Thymus (tissue), 14 donors: Measurements from ENCODE around the gene MAGI3. TPM values are rescaled to one million over a fixed set of nuclear protein-coding genes. Genes with fewer than 3 reads are reported as not detected.

Source experiments
- DNase-seq, 9 donors: peaks; one replicate each; pipeline ENCODE4 v3.0.0-alpha.2; 2013; ENCODE audit warnings: low spot score in 9 of 9, low read depth in 6 of 9, missing footprints in 1 of 9
- H3K27ac ChIP-seq, 2 donors: one replicate each; pipeline ENCODE4 v1.5.1; 2013; ENCODE audit warnings: control low read depth in 1 of 2, low read depth in 1 of 2, low read length in 1 of 2, mild to moderate bottlenecking in 1 of 2, moderate library complexity in 1 of 2
- H3K27me3 ChIP-seq, 2 donors: one replicate each; pipeline ENCODE4 v1.5.1; 2013; ENCODE audit warnings: low read length in 1 of 2; ENCODE audit not compliant: control insufficient read depth in 2 of 2, insufficient read depth in 1 of 2
- H3K36me3 ChIP-seq, 2 donors: one replicate each; pipeline ENCODE4 v1.5.1; 2013; ENCODE audit warnings: low read length in 1 of 2, mild to moderate bottlenecking in 1 of 2, moderate library complexity in 1 of 2; ENCODE audit not compliant: control insufficient read depth in 2 of 2, insufficient read depth in 2 of 2
- H3K4me1 ChIP-seq, 2 donors: one replicate each; pipeline ENCODE4 v1.5.1; 2013; ENCODE audit warnings: low read length in 2 of 2; ENCODE audit not compliant: control insufficient read depth in 2 of 2, insufficient read depth in 2 of 2
- H3K4me3 ChIP-seq, 2 donors: one replicate each; pipeline ENCODE4 v1.5.1; 2013; ENCODE audit warnings: low read length in 2 of 2, control low read depth in 1 of 2, mild to moderate bottlenecking in 1 of 2
- H3K9me3 ChIP-seq, 2 donors: one replicate each; pipeline ENCODE4 v1.5.1; 2013; ENCODE audit warnings: low read length in 1 of 2, mild to moderate bottlenecking in 1 of 2; ENCODE audit not compliant: control insufficient read depth in 2 of 2, insufficient read depth in 1 of 2
- WGBS: extraction: QIAGEN DNeasy Blood & Tissue Kit; methylation state at CpG from one replicate; pipeline ENCODE4 v1.1.7; 2013; 5-methylcytosine and 5-hydroxymethylcytosine counted together
- long read RNA-seq, 10 donors: transcript quantifications; one replicate each; lab custom pipeline, GENCODE V29; 2026
- polyA plus RNA-seq: library from polyadenylated mRNA; stranded (reverse); fragments of 200-250 nt; gene quantifications from one replicate; pipeline ENCODE4 v1.2.3, GENCODE V29; 2013
- total RNA-seq: library from RNA; stranded (reverse); fragments of 120-200 nt; gene quantifications from one replicate; pipeline ENCODE4 v1.2.4, GENCODE V29; 2013
- donor health status: healthy.

MAGI3 gene
- 6.5 TPM for total RNA-seq
- 4.6 TPM for polyA plus RNA-seq
- long read RNA-seq, donor 1, result 0 reads
- long read RNA-seq, donor 2, full-length matches to known transcripts, result 3 of 3 reads
- long read RNA-seq, donor 2, partial matches to known transcripts, result 0 of 3 reads
- long read RNA-seq, donor 2, other reads (novel, unspliced or antisense), result 0 of 3 reads
- long read RNA-seq, donor 3, partial matches to known transcripts, result 0 of 1 reads
- long read RNA-seq, donor 3, other reads (novel, unspliced or antisense), result 0 of 1 reads
- long read RNA-seq, donor 4, full-length matches to known transcripts, result 1 of 1 reads
- long read RNA-seq, donor 4, partial matches to known transcripts, result 0 of 1 reads
- long read RNA-seq, donor 4, other reads (novel, unspliced or antisense), result 0 of 1 reads
- long read RNA-seq, donor 5, partial matches to known transcripts, result 0 of 3 reads
- long read RNA-seq, donor 5, other reads (novel, unspliced or antisense), result 0 of 3 reads
- long read RNA-seq, donor 6, full-length matches to known transcripts, result 1 of 1 reads
- long read RNA-seq, donor 6, partial matches to known transcripts, result 0 of 1 reads
- long read RNA-seq, donor 6, other reads (novel, unspliced or antisense), result 0 of 1 reads
- long read RNA-seq, donor 7, result 0 reads
- long read RNA-seq, donor 8, result 0 reads
- long read RNA-seq, donor 9, partial matches to known transcripts, result 0 of 1 reads
- long read RNA-seq, donor 9, other reads (novel, unspliced or antisense), result 0 of 1 reads
- long read RNA-seq, donor 10, partial matches to known transcripts, result 13 of 14 reads
- long read RNA-seq, donor 10, other reads (novel, unspliced or antisense), result 0 of 14 reads

GRCh38 chr1:113389953-113390834, at the start of gene MAGI3:
Gene MAGI3, plus strand, starts transcription at chr1:113390515. Its CDS starts 519 bp downstream, at chr1:113391034.
- H3K4me3 ChIP-seq, result peak within 1 kb of the TSS; percentile 68 to 89
- H3K4me1 ChIP-seq, result peaks cover 7 to 16% of the 10 kb centered on the region in 2 donors
- H3K27ac ChIP-seq, result peak within 1 kb of the TSS; percentile 68 to 77
- no peaks in the 10 kb centered on the region for H3K36me3 ChIP-seq
- peak; percentile 81 to 97 (median 93) for DNase-seq
- peaks cover 10 to 14% of the 10 kb centered on the region in 2 donors for H3K27me3 ChIP-seq
- WGBS, result under 1% methylated on average over 89 of the region's 89 CpGs
- H3K9me3 ChIP-seq, result peaks cover 0 to 1% of the 10 kb centered on the region in 2 donors

GRCh38 chr1:113353580-113353979, 36.7 kb upstream of the MAGI3 start:
- Histone ChIP-seq H3K4me1 (no peaks in the 10 kb centered on the region), H3K9me3 (no peaks in the 10 kb centered on the region), H3K27ac (no peak overlapping the region), H3K4me3 (no peak overlapping the region), H3K36me3 (no peaks in the 10 kb centered on the region), H3K27me3 (no peaks in the 10 kb centered on the region)
- no peak for DNase-seq
- 70% methylated on average over 2 of the region's 2 CpGs for WGBS

GRCh38 chr1:113363935-113364334, 26.4 kb upstream of the MAGI3 start:
- Histone ChIP-seq H3K9me3 (no peaks in the 10 kb centered on the region), H3K4me1 (peaks cover 0 to under 1% of the 10 kb centered on the region in 2 donors), H3K4me3 (no peak overlapping the region), H3K27ac (no peak overlapping the region), H3K27me3 (no peaks in the 10 kb centered on the region), H3K36me3 (no peaks in the 10 kb centered on the region)
- 82% methylated on average over 3 of the region's 3 CpGs for WGBS
- no peak for DNase-seq

- peaks cover 0 to 2% of the 10 kb centered on the region in 2 donors for H3K4me1 ChIP-seq
- no peaks in the 10 kb centered on the region for H3K36me3 ChIP-seq
- peak in 2 of 9 donors; percentile 15 to 43 for DNase-seq
- H3K27me3 ChIP-seq, result no peaks in the 10 kb centered on the region
- H3K27ac ChIP-seq, result no peak overlapping the region
- H3K4me3 ChIP-seq, result no peak overlapping the region
- H3K9me3 ChIP-seq, result no peaks in the 10 kb centered on the region
These were observed 21.3 kb upstream of the MAGI3 start for GRCh38 chr1:113369040-113369439.

- DNase-seq, result peak in 1 of 9 donors; percentile 11
- no peaks in the 10 kb centered on the region for H3K9me3 ChIP-seq
- no peak overlapping the region for H3K27ac ChIP-seq
- H3K4me3 ChIP-seq, result no peak overlapping the region
- no peaks in the 10 kb centered on the region for H3K27me3 ChIP-seq
- H3K36me3 ChIP-seq, result no peaks in the 10 kb centered on the region
- H3K4me1 ChIP-seq, result peaks cover 0 to 2% of the 10 kb centered on the region in 2 donors
- WGBS, result 86% methylated on average over 1 of the region's 1 CpG
These were observed 20.6 kb upstream of the MAGI3 start for GRCh38 chr1:113369699-113370098.

GRCh38 chr1:113370868-113371267, 19.4 kb upstream of the MAGI3 start:
- 96% methylated on average over 3 of the region's 3 CpGs for WGBS
- Histone ChIP-seq H3K27me3 (no peaks in the 10 kb centered on the region), H3K27ac (no peak overlapping the region), H3K4me1 (peaks cover 0 to 2% of the 10 kb centered on the region in 2 donors), H3K9me3 (no peaks in the 10 kb centered on the region), H3K36me3 (no peaks in the 10 kb centered on the region), H3K4me3 (no peak overlapping the region)
- no peak for DNase-seq

DNA sequence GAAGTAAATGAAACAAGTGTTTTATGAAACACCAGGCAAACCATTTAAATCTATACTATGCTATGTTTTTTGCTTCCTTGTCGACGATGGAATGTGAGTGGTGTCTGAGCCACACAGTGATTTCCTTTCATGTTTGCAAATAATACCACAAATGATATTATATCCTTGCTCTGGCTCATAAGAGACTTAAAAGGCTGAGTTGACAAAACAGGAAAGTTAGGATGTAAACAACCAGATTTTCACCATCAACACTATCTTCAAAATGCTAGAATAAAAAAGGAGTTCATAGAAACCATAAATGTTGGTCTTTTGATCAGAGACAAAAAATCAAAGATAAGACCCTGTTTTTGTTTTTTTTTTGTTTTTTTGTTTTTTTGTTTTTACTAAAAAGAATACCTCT, 17.8 kb upstream of the MAGI3 start:
- no peaks in the 10 kb centered on the region for H3K36me3 ChIP-seq
- no peak overlapping the region for H3K27ac ChIP-seq
- 90% methylated on average over 2 of the region's 2 CpGs for WGBS
- DNase-seq, result no peak
- no peak overlapping the region for H3K4me3 ChIP-seq
- no peaks in the 10 kb centered on the region for H3K27me3 ChIP-seq
- peaks cover 0 to 2% of the 10 kb centered on the region in 2 donors for H3K4me1 ChIP-seq
- H3K9me3 ChIP-seq, result no peaks in the 10 kb centered on the region

DNA sequence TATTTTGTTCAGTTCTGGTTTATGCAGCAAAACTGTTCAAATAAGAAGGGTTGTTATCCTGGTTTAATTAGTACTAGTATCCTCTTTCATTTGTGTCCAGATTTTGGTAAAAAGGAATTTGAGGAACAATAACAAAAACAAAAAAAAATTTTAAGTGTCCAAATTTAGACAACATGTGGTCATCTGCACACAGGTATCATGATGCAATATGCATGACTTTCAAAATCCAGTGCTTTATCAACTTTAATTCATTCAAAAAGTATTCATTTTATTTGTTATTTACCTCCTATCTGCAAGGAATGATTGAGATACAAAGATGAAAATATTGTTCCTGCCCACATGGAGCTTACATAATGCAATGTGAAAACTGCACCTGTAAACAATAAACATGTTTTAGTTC, 16.7 kb upstream of the MAGI3 start:
- no peaks in the 10 kb centered on the region for H3K9me3 ChIP-seq
- H3K4me3 ChIP-seq, result no peak overlapping the region
- H3K4me1 ChIP-seq, result peaks cover 0 to 2% of the 10 kb centered on the region in 2 donors
- no peaks in the 10 kb centered on the region for H3K36me3 ChIP-seq
- H3K27me3 ChIP-seq, result no peaks in the 10 kb centered on the region
- no peak overlapping the region for H3K27ac ChIP-seq
- DNase-seq, result no peak
